IMR-90 (cell line): ENCODE results near the gene RNF138. TPM values are rescaled to one million over a fixed set of nuclear protein-coding genes. Genes with fewer than 3 reads are reported as not detected.

Experiments used
- ATAC-seq: fragments of 200-7000 bp; cut with Tn5 transposase; 2 replicates; pipeline ENCODE4 v1.9.1; 2020; ENCODE audit warnings: low read depth, mild to moderate bottlenecking, moderate library complexity
- BruUV-seq: library from RNA; stranded (reverse); fragments of 400-500 nt; replicated peaks from 2 replicates; lab custom pipeline; 2021; lab: Mats Ljungman, UMichigan
- CTCF ChIA-PET: fragments of 300-600 bp; formaldehyde crosslinking; extraction: SDS; loops from one replicate; lab custom pipeline; 2021; ENCODE audit warnings: antibody characterized with exemption; lab: Yijun Ruan, JAX
- POLR2A ChIA-PET: fragments of 300-600 bp; sonication (Branson Sonifier 250); formaldehyde crosslinking; loops from one replicate; lab custom pipeline; 2022; ENCODE audit warnings: antibody characterized with exemption; ENCODE audit not compliant: unreplicated experiment; lab: Charles Lee
- DNase-seq: peaks from one replicate; pipeline ENCODE4 v3.0.0; 2013
- H2AFZ ChIP-seq: replicated peaks from 2 replicates; pipeline ENCODE3; 2013; ENCODE audit warnings: low read length, mild to moderate bottlenecking; ENCODE audit not compliant: poor library complexity
- H2AK5ac ChIP-seq: 2 replicates; pipeline ENCODE4 v1.6.1; 2013; ENCODE audit warnings: low read depth, low read length, inconsistent platforms
- H2AK9ac ChIP-seq: replicated peaks from 2 replicates; pipeline ENCODE3; 2013; ENCODE audit warnings: mild to moderate bottlenecking, low read depth, low read length, moderate library complexity; ENCODE audit not compliant: poor library complexity
- H2BK120ac ChIP-seq: 2 replicates; pipeline ENCODE4 v1.6.1; 2013; ENCODE audit warnings: low read depth, low read length, inconsistent platforms
- H2BK15ac ChIP-seq: 3 replicates; pipeline ENCODE4 v1.6.1; 2013; ENCODE audit warnings: low read depth, low read length, inconsistent platforms
- H2BK20ac ChIP-seq: 2 replicates; pipeline ENCODE4 v1.6.1; 2013; ENCODE audit warnings: low read depth, mild to moderate bottlenecking, inconsistent platforms, low read length, moderate library complexity
- H2BK5ac ChIP-seq: 2 replicates; pipeline ENCODE4 v1.6.1; 2013; ENCODE audit warnings: mild to moderate bottlenecking, low read depth, low read length, inconsistent platforms; ENCODE audit not compliant: poor library complexity, severe bottlenecking
- H3K14ac ChIP-seq: replicated peaks from 2 replicates; pipeline ENCODE4 v1.6.1; 2013; ENCODE audit warnings: low read depth, low read length, inconsistent platforms
- H3K18ac ChIP-seq: 2 replicates; pipeline ENCODE4 v1.6.1; 2013; ENCODE audit warnings: low read depth, low read length, control low read depth
- H3K23ac ChIP-seq: 2 replicates; pipeline ENCODE4 v1.6.1; 2013; ENCODE audit warnings: low read depth, low read length, inconsistent platforms
- H3K27ac ChIP-seq: 2 replicates; pipeline ENCODE4 v1.5.1; 2013; ENCODE audit warnings: mild to moderate bottlenecking, control low read depth, low read length; ENCODE audit not compliant: insufficient read depth
- H3K27me3 ChIP-seq: 2 replicates; pipeline ENCODE4 v1.6.1; 2013; ENCODE audit warnings: low read length; ENCODE audit not compliant: control insufficient read depth, insufficient read depth
- H3K36me3 ChIP-seq: 2 replicates; pipeline ENCODE4 v1.6.1; 2013; ENCODE audit warnings: low read length, mixed read lengths; ENCODE audit not compliant: control insufficient read depth, insufficient read depth
- H3K4ac ChIP-seq: 2 replicates; pipeline ENCODE4 v1.6.1; 2013; ENCODE audit warnings: low read depth, low read length, inconsistent platforms
- H3K4me1 ChIP-seq: 2 replicates; pipeline ENCODE4 v1.6.1; 2013; ENCODE audit warnings: low read length, mixed read lengths; ENCODE audit not compliant: control insufficient read depth, insufficient read depth
- H3K4me2 ChIP-seq: 2 replicates; pipeline ENCODE4 v1.6.1; 2013; ENCODE audit warnings: low read depth, mild to moderate bottlenecking, control low read depth, low read length, moderate library complexity
- H3K4me3 ChIP-seq: 2 replicates; pipeline ENCODE4 v1.5.1; 2013; ENCODE audit warnings: low read depth, mild to moderate bottlenecking, control low read depth, low read length, moderate library complexity; ENCODE audit not compliant: insufficient read depth
- H3K56ac ChIP-seq: 2 replicates; pipeline ENCODE4 v1.6.1; 2013; ENCODE audit warnings: low read length, inconsistent platforms; ENCODE audit not compliant: insufficient read depth; ENCODE audit errors: extremely low read depth
- H3K79me1 ChIP-seq, 2 experiments: 2 replicates each; pipeline ENCODE4 v1.6.1; 2013; ENCODE audit warnings: low read length in 2 of 2, inconsistent platforms in 1 of 2, low read depth in 1 of 2
- H3K9ac ChIP-seq: 2 replicates; pipeline ENCODE4 v1.6.1; 2013; ENCODE audit warnings: low read depth, low read length, control low read depth
- H3K9me1 ChIP-seq: 2 replicates; pipeline ENCODE4 v1.6.1; 2013; ENCODE audit warnings: low read length, inconsistent platforms; ENCODE audit not compliant: insufficient read depth
- H3K9me3 ChIP-seq: 2 replicates; pipeline ENCODE4 v1.6.1; 2013; ENCODE audit warnings: low read length; ENCODE audit not compliant: control insufficient read depth, insufficient read depth
- H4K20me1 ChIP-seq: 2 replicates; pipeline ENCODE4 v1.6.1; 2013; ENCODE audit warnings: low read length, inconsistent platforms; ENCODE audit not compliant: insufficient read depth
- H4K5ac ChIP-seq: 2 replicates; pipeline ENCODE4 v1.6.1; 2013; ENCODE audit warnings: mild to moderate bottlenecking, low read depth, low read length, control low read depth
- H4K8ac ChIP-seq, 2 experiments: 2 replicates each; pipeline ENCODE4 v1.6.1; 2013; ENCODE audit warnings: low read depth in 2 of 2, low read length in 2 of 2, control low read depth in 1 of 2, inconsistent platforms in 1 of 2
- H4K91ac ChIP-seq: 2 replicates; pipeline ENCODE4 v1.6.1; 2013; ENCODE audit warnings: low read depth, low read length, inconsistent platforms; ENCODE audit not compliant: insufficient read depth
- BHLHE40 ChIP-seq: fragments of 150-350 bp; IDR thresholded peaks from 2 replicates; pipeline ENCODE4 v1.6.1; 2016; ENCODE audit warnings: mild to moderate bottlenecking, low read depth, low read length
- FOS ChIP-seq: fragments of 150-350 bp; IDR thresholded peaks from 2 replicates; pipeline ENCODE4 v1.6.1; 2016; ENCODE audit warnings: low read depth, low read length
- MAFK ChIP-seq: IDR thresholded peaks from 2 replicates; pipeline ENCODE4 v1.6.1; 2012; ENCODE audit warnings: low read depth, low read length, improper control_type of control experiment
- MAZ ChIP-seq: IDR thresholded peaks from 2 replicates; pipeline ENCODE4 v1.6.1; 2012; ENCODE audit warnings: low read depth, mild to moderate bottlenecking, low read length, improper control_type of control experiment, moderate library complexity, borderline replicate concordance
- MXI1 ChIP-seq: IDR thresholded peaks from 2 replicates; pipeline ENCODE4 v1.6.1; 2012; ENCODE audit warnings: low read depth, mild to moderate bottlenecking, low read length, moderate library complexity, borderline replicate concordance
- NFE2L2 ChIP-seq: fragments of 150-350 bp; IDR thresholded peaks from 2 replicates; pipeline ENCODE4 v1.6.1; 2016; ENCODE audit warnings: low read depth, mild to moderate bottlenecking, low read length
- RAD21 ChIP-seq: IDR thresholded peaks from 2 replicates; pipeline ENCODE4 v1.6.1; 2012; ENCODE audit warnings: low read length, improper control_type of control experiment
- RCOR1 ChIP-seq: IDR thresholded peaks from 2 replicates; pipeline ENCODE4 v1.6.1; 2012; ENCODE audit warnings: mild to moderate bottlenecking, low read length, improper control_type of control experiment; ENCODE audit not compliant: insufficient replicate concordance
- RFX5 ChIP-seq: IDR thresholded peaks from 2 replicates; pipeline ENCODE4 v1.8.0; 2012; ENCODE audit warnings: low read depth, mild to moderate bottlenecking, low read length, moderate library complexity
- SMC3 ChIP-seq: fragments of 150-350 bp; IDR thresholded peaks from 2 replicates; pipeline ENCODE4 v1.6.1; 2016; ENCODE audit warnings: low read depth, mild to moderate bottlenecking, antibody characterized with exemption, low read length, moderate library complexity
- WGBS, 2 experiments: methylation state at CpG; one replicate each; pipeline versions ENCODE4 v1.1.5 to v1.1.7; 2013; ENCODE audit warnings: missing lambda C conversion rate in 2 of 2; ENCODE audit not compliant: insufficient read length in 1 of 2; ENCODE audit errors: extremely low coverage in 2 of 2; 5-methylcytosine and 5-hydroxymethylcytosine counted together
- dilution Hi-C: fragments of 300-500 bp; cut with HindIII; formaldehyde crosslinking; loops from one replicate; pipeline ENCODE4 v1.14.3; 2018; ENCODE audit warnings: low sequenced_read_pairs; ENCODE audit not compliant: unreplicated experiment
- in situ Hi-C: fragments of 300-500 bp; cut with MboI; formaldehyde crosslinking; loops from 3 replicates; pipeline ENCODE4 v1.14.3; 2019; ENCODE audit warnings: low sequenced_read_pairs, inconsistent platforms, mixed read lengths
- intact Hi-C: fragments of 100-400 bp; cut with micrococcal nuclease; formaldehyde crosslinking; loops from 2 replicates; pipeline ENCODE4 v1.10.0; 2022
- polyA plus RNA-seq, 3 experiments: library from polyadenylated mRNA; depleted of rRNA; stranded (reverse); fragments of >200 nt; gene quantifications; 2 replicates each; pipeline ENCODE4 v1.2.3, GENCODE V29; 2012; ENCODE audit warnings: low replicate concordance in 1 of 3
- total RNA-seq: library from RNA; depleted of rRNA; stranded (reverse); fragments of >200 nt; gene quantifications from 2 replicates; pipeline ENCODE4 v1.2.3, GENCODE V29; 2012
- TF ChIP-seq, protein P1 (sequence below): fragments of 150-350 bp; IDR thresholded peaks from 2 replicates; pipeline ENCODE4 v1.6.1; 2017; ENCODE audit warnings: mild to moderate bottlenecking, antibody characterized with exemption, low read length, low read depth

The RNF138 gene
- total and polyA plus RNA-seq, 2 of the 4 experiments (the other 2 are of a cell fraction): 18.1 to 36.0 TPM

DNA sequence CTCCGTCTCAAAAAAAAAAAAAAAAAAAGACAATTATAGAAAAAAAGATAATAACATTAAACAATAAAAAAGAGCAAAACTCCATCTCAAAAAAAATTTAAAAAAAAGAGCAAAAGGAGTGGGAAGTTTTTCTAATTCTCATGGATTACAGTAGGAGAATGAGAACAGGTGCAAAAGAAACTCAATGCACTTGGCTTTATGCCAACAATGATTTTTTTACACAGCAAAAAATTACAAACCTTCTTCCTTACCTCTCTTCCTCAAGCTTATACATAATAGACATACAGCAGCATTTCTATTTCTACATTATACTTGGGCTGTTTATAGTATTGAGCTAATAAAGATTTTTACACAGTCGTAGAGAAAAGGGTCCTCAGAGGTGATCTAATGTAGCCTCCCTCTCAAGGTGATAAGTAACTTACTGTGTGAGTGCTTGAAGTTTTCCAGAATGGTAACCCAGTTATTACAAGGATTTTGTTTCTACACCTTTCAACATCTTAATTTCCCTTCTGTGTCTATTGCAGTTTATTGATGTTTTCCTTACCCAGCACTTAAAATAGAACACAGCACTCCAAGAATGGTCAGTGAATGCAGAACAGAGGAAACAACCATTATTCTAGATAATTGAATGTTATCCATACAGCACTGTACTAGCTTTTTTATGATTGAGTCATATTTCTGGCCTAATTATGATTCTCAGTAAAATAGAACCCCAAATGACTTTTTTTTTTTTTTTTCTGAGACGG lies 34.9 kb upstream of the RNF138 start:
- BruUV-seq: no TSS peak
- no peak overlapping the region for H2AFZ ChIP-seq
- no peak overlapping the region for H3K56ac ChIP-seq
- no peak overlapping the region for H3K23ac ChIP-seq
- H3K4me2 ChIP-seq: no peak overlapping the region
- no peaks in the 10 kb centered on the region for H3K9me1 ChIP-seq
- no peak overlapping the region for H3K14ac ChIP-seq
- ChIA-PET CTCF (interaction anchor here (1.1 kb wide), 1 partner anchor 11 kb away, joined by 4 read pairs; no protein-coding TSS in a partner anchor), POLR2A (no interaction called here)
- ATAC-seq: no peak
- intact Hi-C loops: no loop called here
- no peak overlapping the region for H2AK9ac ChIP-seq
- in situ Hi-C loops: no loop called here
- dilution Hi-C loops: no loop called here
- H2BK5ac ChIP-seq: no peak overlapping the region
- H3K4me1 ChIP-seq: no peaks in the 10 kb centered on the region
- no peaks in the 10 kb centered on the region for H3K79me1 ChIP-seq
- H3K27me3 ChIP-seq: no peaks in the 10 kb centered on the region
- no peak overlapping the region for H2BK15ac ChIP-seq
- H3K4ac ChIP-seq: no peak overlapping the region
- no peak overlapping the region for H3K18ac ChIP-seq
- no peak overlapping the region for H2AK5ac ChIP-seq
- no peaks in the 10 kb centered on the region for H4K20me1 ChIP-seq
- WGBS, 2 experiments: no CpG with 5 or more reads among the region's 3 CpGs
- no peak overlapping the region for H4K91ac ChIP-seq
- no peak overlapping the region for H3K4me3 ChIP-seq
- no peak overlapping the region for H3K9ac ChIP-seq
- H4K8ac ChIP-seq: no peak overlapping the region
- H2BK120ac ChIP-seq: no peak overlapping the region
- no peak overlapping the region for H3K27ac ChIP-seq
- no peak overlapping the region for H4K5ac ChIP-seq
- no peaks in the 10 kb centered on the region for H3K9me3 ChIP-seq
- H3K36me3 ChIP-seq: no peaks in the 10 kb centered on the region
- no peak for DNase-seq
- no peak overlapping the region for H2BK20ac ChIP-seq
- TF ChIP-seq FOS: no peak
- TF ChIP-seq RFX5: no peak
- TF ChIP-seq RCOR1: no peak
- TF ChIP-seq RAD21: no peak
- TF ChIP-seq, protein P1, sequence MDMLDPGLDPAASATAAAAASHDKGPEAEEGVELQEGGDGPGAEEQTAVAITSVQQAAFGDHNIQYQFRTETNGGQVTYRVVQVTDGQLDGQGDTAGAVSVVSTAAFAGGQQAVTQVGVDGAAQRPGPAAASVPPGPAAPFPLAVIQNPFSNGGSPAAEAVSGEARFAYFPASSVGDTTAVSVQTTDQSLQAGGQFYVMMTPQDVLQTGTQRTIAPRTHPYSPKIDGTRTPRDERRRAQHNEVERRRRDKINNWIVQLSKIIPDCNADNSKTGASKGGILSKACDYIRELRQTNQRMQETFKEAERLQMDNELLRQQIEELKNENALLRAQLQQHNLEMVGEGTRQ: no peak
- no peak for TF ChIP-seq BHLHE40
- TF ChIP-seq MAZ: no peak
- TF ChIP-seq SMC3: no peak
- TF ChIP-seq NFE2L2: no peak
- TF ChIP-seq MXI1: no peak
- no peak for TF ChIP-seq MAFK
